Heart right ventricle (tissue), 16 donors: ENCODE data around the gene ENTPD6. TPM values are rescaled to one million over a fixed set of nuclear protein-coding genes. Genes with fewer than 3 reads are reported as not detected.

Experiments used
- ATAC-seq, 8 donors: fragments of 200-7000 bp; cut with Tn5 transposase; one replicate each; pipeline ENCODE4 v1.9.1; 2020; ENCODE audit warnings: mild to moderate bottlenecking in 8 of 8, moderate library complexity in 8 of 8, moderate number of reproducible peaks in 1 of 8
- DNase-seq, 2 donors: peaks; one replicate each; pipeline ENCODE4 v3.0.0-alpha.2; 2020
- H3K27ac ChIP-seq, 10 donors: fragments of 200-600 bp; sonication (generic) in 2 of 10; one replicate each; pipeline versions ENCODE4 v1.5.0 to v1.8.0; 2020 to 2022; ENCODE audit warnings: mild to moderate bottlenecking in 3 of 10
- H3K27me3 ChIP-seq, 7 donors: fragments of 200-600 bp; one replicate each; pipeline ENCODE4 v1.8.0; 2021 to 2022; ENCODE audit warnings: mild to moderate bottlenecking in 2 of 7
- H3K36me3 ChIP-seq, 9 donors: fragments of 200-600 bp; sonication (generic) in 1 of 9; one replicate each; pipeline versions ENCODE4 v1.5.0 to v1.8.0; 2020 to 2022; ENCODE audit warnings: mild to moderate bottlenecking in 2 of 9
- H3K4me1 ChIP-seq, 9 donors: fragments of 200-600 bp; sonication (generic) in 1 of 9; one replicate each; pipeline versions ENCODE4 v1.5.0 to v1.8.0; 2020 to 2022; ENCODE audit warnings: mild to moderate bottlenecking in 4 of 9
- H3K4me3 ChIP-seq, 10 donors: fragments of 200-600 bp; sonication (generic) in 2 of 10; one replicate each; pipeline versions ENCODE4 v1.5.0 to v1.8.0; 2020 to 2022; ENCODE audit warnings: mild to moderate bottlenecking in 7 of 10, moderate library complexity in 2 of 10
- H3K9me3 ChIP-seq, 11 donors: fragments of 200-600 bp in 10 of 11; sonication (generic) in 2 of 11; one replicate each; pipeline versions ENCODE4 v1.5.0 to v1.8.0; 2013 to 2022; ENCODE audit warnings: mild to moderate bottlenecking in 2 of 11, control low read depth in 1 of 11, moderate library complexity in 1 of 11
- CTCF ChIP-seq, 9 donors: fragments of 200-600 bp; sonication (generic) in 2 of 9; IDR thresholded peaks; one replicate each; pipeline versions ENCODE4 v1.5.0 to v1.8.0; 2021 to 2022; ENCODE audit warnings: antibody characterized with exemption in 9 of 9, mild to moderate bottlenecking in 5 of 9, moderate library complexity in 1 of 9
- WGBS, 2 donors: extraction: QIAGEN DNeasy Blood & Tissue Kit; methylation state at CpG; one replicate each; pipeline ENCODE4 v1.1.7; 2013; ENCODE audit warnings: inconsistent platforms in 1 of 2; 5-methylcytosine and 5-hydroxymethylcytosine counted together
- intact Hi-C, 10 donors: fragments of 100-400 bp; cut with DNase I; formaldehyde crosslinking; loops; one replicate each; pipeline versions ENCODE4 v1.11.1 to v1.14.2; 2022
- polyA plus RNA-seq, 2 donors: library from polyadenylated mRNA; stranded (reverse); fragments of 200-250 nt; gene quantifications; one replicate each; pipeline ENCODE4 v1.2.3, GENCODE V29; 2013
- total RNA-seq, 10 donors: library from RNA; stranded (reverse); fragmentation: NEBNext Ultra II Directional in 3 of 10; extraction: Animal tissue kit (Norgen Biotek cat#: 25700) in 3 of 10; gene quantifications; one replicate each; pipeline versions ENCODE4 v1.2.1 to v1.2.4, GENCODE V29; 2021 to 2023
- donor health status: Arrhythmogenic right ventricular cardiomyopathy.
- donor health status: ischemic (EF 13 %, LVEDD 7.1; RV severe dilation, severe dysfunction).
- donor health status: healthy with polysubstance abuse.
- donor health status: DM: no; HTN: yes; CAD: no.
- donor health status: DM: no; HTN: no; CAD: no.
- donor health status: ischemic (EF 25% LVEDD 6.9; RV normal size, moderate dysfunction).
- donor health status: ischemic (EF 25% LVEDD 5.7; RV mildly dilated, moderate dysfunction).
- donor health status: healthy.
- donor health status: DM: yes; HTN: yes; CAD: no.
- donor health status: Ischemic cardiomyopathy.
- donor health status: ischemic (EF 35%, LVEDD 5.7; RV mildly dilated, moderate dysfunction).
- donor health status: nonischemic (EF 11% LVEDD 7.7; RV severe dilation, severe dysfunction).
- donor health status: DM: yes; HTN: yes; CAD: no.
- donor health status: PGD.
- donor health status: ischemic (EF 29% LVEDD 5.4; RV normal size, mild dysfunction).
- donor health status: nonischemic (EF 23%, LVEDD 6.1; RV moderate dilation, normal function).

Gene ENTPD6
- total and polyA plus RNA-seq, 12 donors = 54.6 to 167 (median 84.8) TPM

- intact Hi-C loops = loop anchor here in 2 of 10 donors (10.0 kb wide), 2 partner anchors 197 to 247 kb away; partner anchors contain the start of gene APMAP (in 1 of the 2)
Measured at GRCh38 chr20:25242231-25242630, 46.7 kb downstream of the ENTPD6 start.

GRCh38 chr20:25243416-25243979, 48.0 kb downstream of the ENTPD6 start:
- Histone ChIP-seq H3K27me3 (no peaks in the 10 kb centered on the region), H3K4me3 (no peak overlapping the region), H3K4me1 (peaks cover 0 to 20% (median 14%) of the 10 kb centered on the region in 9 donors), H3K36me3 (no peaks in the 10 kb centered on the region), H3K9me3 (peaks cover 0 to 4% (median 0%) of the 10 kb centered on the region in 11 donors), H3K27ac (no peak overlapping the region)
- intact Hi-C loops = loop anchor here in 2 of 10 donors (10.0 kb wide), 2 partner anchors 199 to 249 kb away; partner anchors contain the start of gene APMAP (in 1 of the 2)
- ATAC-seq = no peak
- no peak for TF ChIP-seq CTCF (IDR thresholded peaks at IDR 0.05)
- DNase-seq = no peak

More at GRCh38 chr20:25242231-25242630, 46.7 kb downstream of the ENTPD6 start:
- no peak for ATAC-seq
- Histone ChIP-seq H3K9me3 (peaks cover 0 to 4% (median 0%) of the 10 kb centered on the region in 11 donors), H3K4me3 (no peak overlapping the region), H3K4me1 (peaks cover 0 to 28% (median 18%) of the 10 kb centered on the region in 9 donors), H3K27me3 (no peaks in the 10 kb centered on the region), H3K36me3 (no peaks in the 10 kb centered on the region), H3K27ac (no peak overlapping the region)
- 87 to 89% methylated on average over 10 of the region's 10 CpGs for WGBS, 2 donors
- DNase-seq = no peak
- TF ChIP-seq CTCF (IDR thresholded peaks at IDR 0.05) = no peak

GRCh38 chr20:25244976-25245375, 49.5 kb downstream of the ENTPD6 start:
- DNase-seq (no peak), ATAC-seq (no peak)
- H3K36me3 ChIP-seq = no peaks in the 10 kb centered on the region
- H3K4me1 ChIP-seq = peaks cover 0 to 30% (median 20%) of the 10 kb centered on the region in 9 donors
- intact Hi-C loops = loop anchor here in 6 of 10 donors (5.0 to 10.0 kb wide), 8 partner anchors 48 to 250 kb away; partner anchors contain the start of genes ENTPD6 (in 2 of the 6), ABHD12 (in 1 of the 6), ACSS1 (in 1 of the 6) and APMAP (in 1 of the 6)
- H3K27ac ChIP-seq = no peak overlapping the region
- no peak overlapping the region for H3K4me3 ChIP-seq
- peaks cover 0 to 4% (median 0%) of the 10 kb centered on the region in 11 donors for H3K9me3 ChIP-seq
- TF ChIP-seq CTCF (IDR thresholded peaks at IDR 0.05) = no peak
- WGBS, 2 donors = 95 to 98% methylated on average over 5 of the region's 5 CpGs
- H3K27me3 ChIP-seq = no peaks in the 10 kb centered on the region

- TF ChIP-seq CTCF (IDR thresholded peaks at IDR 0.05) = no peak
- no peak for DNase-seq
- 95% methylated on average over 1 of the region's 1 CpG for WGBS, 2 donors
- H3K27me3 ChIP-seq = no peaks in the 10 kb centered on the region
- no peak for ATAC-seq
- peaks cover 0 to 4% (median 0%) of the 10 kb centered on the region in 11 donors for H3K9me3 ChIP-seq
- no peaks in the 10 kb centered on the region for H3K36me3 ChIP-seq
- intact Hi-C loops = loop anchor here in 6 of 10 donors (5.0 to 10.0 kb wide), 8 partner anchors 48 to 251 kb away; partner anchors contain the start of genes ENTPD6 (in 2 of the 6), ABHD12 (in 1 of the 6), ACSS1 (in 1 of the 6) and APMAP (in 1 of the 6)
- peaks cover 0 to 34% (median 20%) of the 10 kb centered on the region in 9 donors for H3K4me1 ChIP-seq
- H3K4me3 ChIP-seq = no peak overlapping the region
- no peak overlapping the region for H3K27ac ChIP-seq
Measured at GRCh38 chr20:25245461-25245860, 49.9 kb downstream of the ENTPD6 start.
